MM.1S (cell line): ENCODE results near the gene CHST11.

ENCODE experiments used
- DNase-seq: peaks from one replicate; pipeline ENCODE4 v3.0.0-alpha.2; 2015
- H2AFZ ChIP-seq: fragments of 300-600 bp; sonication (generic); 2 replicates; pipeline ENCODE4 v1.6.0; 2016; ENCODE audit warnings: antibody characterized with exemption, low read length
- H3F3A ChIP-seq: fragments of 300-600 bp; sonication (generic); 2 replicates; pipeline ENCODE4 v1.6.1; 2016; ENCODE audit warnings: mild to moderate bottlenecking, antibody characterized with exemption, low read length, moderate library complexity, mixed read lengths; ENCODE audit not compliant: insufficient read depth
- H3K27ac ChIP-seq: fragments of 300-600 bp; sonication (generic); 2 replicates; pipeline ENCODE4 v1.5.1; 2016; ENCODE audit warnings: mild to moderate bottlenecking, low read length
- H3K27me3 ChIP-seq: fragments of 300-600 bp; sonication (generic); replicated peaks from 2 replicates; pipeline ENCODE4 v1.6.0; 2016; ENCODE audit warnings: low read length; ENCODE audit not compliant: insufficient read depth
- H3K36me3 ChIP-seq: fragments of 300-600 bp; sonication (generic); replicated peaks from 2 replicates; pipeline ENCODE4 v1.6.1; 2016; ENCODE audit warnings: mild to moderate bottlenecking, low read length, mixed read lengths; ENCODE audit not compliant: insufficient read depth
- H3K4me1 ChIP-seq: fragments of 300-600 bp; sonication (generic); 2 replicates; pipeline ENCODE4 v1.6.1; 2016; ENCODE audit warnings: low read length, mixed read lengths
- H3K4me2 ChIP-seq: fragments of 300-600 bp; sonication (generic); 2 replicates; pipeline ENCODE4 v1.6.0; 2016; ENCODE audit warnings: low read depth, low read length
- H3K4me3 ChIP-seq: fragments of 300-600 bp; sonication (generic); 2 replicates; pipeline ENCODE4 v1.5.1; 2016; ENCODE audit warnings: low read length, mixed read lengths
- H3K79me2 ChIP-seq: fragments of 300-600 bp; sonication (generic); 2 replicates; pipeline ENCODE4 v1.6.1; 2016; ENCODE audit warnings: mixed run types, low read length, mixed read lengths
- H3K9ac ChIP-seq: fragments of 300-600 bp; sonication (generic); 2 replicates; pipeline ENCODE4 v1.6.1; 2016; ENCODE audit warnings: low read length, mixed read lengths
- H3K9me2 ChIP-seq: fragments of 300-600 bp; sonication (generic); replicated peaks from 2 replicates; pipeline ENCODE4 v1.6.1; 2016; ENCODE audit warnings: mild to moderate bottlenecking, low read length, mixed read lengths; ENCODE audit not compliant: insufficient read depth
- H3K9me3 ChIP-seq: fragments of 300-600 bp; sonication (generic); replicated peaks from 2 replicates; pipeline ENCODE4 v1.6.1; 2016; ENCODE audit warnings: mild to moderate bottlenecking, low read length, mixed read lengths; ENCODE audit not compliant: insufficient read depth
- H4K20me1 ChIP-seq: fragments of 300-600 bp; sonication (generic); 2 replicates; pipeline ENCODE4 v1.6.1; 2016; ENCODE audit warnings: mild to moderate bottlenecking, low read length, moderate library complexity, mixed read lengths; ENCODE audit not compliant: insufficient read depth
- EZH2 ChIP-seq: fragments of 300-600 bp; sonication (generic); optimal IDR thresholded peaks from 2 replicates; pipeline ENCODE3; 2017; ENCODE audit warnings: low read depth, mild to moderate bottlenecking, antibody characterized with exemption, low read length, mixed read lengths
- EZH2phosphoT487 ChIP-seq: fragments of 300-600 bp; sonication (generic); IDR thresholded peaks from 2 replicates; pipeline ENCODE4 v1.6.1; 2018; ENCODE audit warnings: antibody characterized with exemption, low read length
- TF ChIP-seq, protein P1 (sequence below): fragments of 300-600 bp; sonication (generic); IDR thresholded peaks from 2 replicates; pipeline ENCODE4 v1.5.1; 2016; ENCODE audit warnings: antibody characterized with exemption, low read length, mixed read lengths

The CHST11 gene

DNA sequence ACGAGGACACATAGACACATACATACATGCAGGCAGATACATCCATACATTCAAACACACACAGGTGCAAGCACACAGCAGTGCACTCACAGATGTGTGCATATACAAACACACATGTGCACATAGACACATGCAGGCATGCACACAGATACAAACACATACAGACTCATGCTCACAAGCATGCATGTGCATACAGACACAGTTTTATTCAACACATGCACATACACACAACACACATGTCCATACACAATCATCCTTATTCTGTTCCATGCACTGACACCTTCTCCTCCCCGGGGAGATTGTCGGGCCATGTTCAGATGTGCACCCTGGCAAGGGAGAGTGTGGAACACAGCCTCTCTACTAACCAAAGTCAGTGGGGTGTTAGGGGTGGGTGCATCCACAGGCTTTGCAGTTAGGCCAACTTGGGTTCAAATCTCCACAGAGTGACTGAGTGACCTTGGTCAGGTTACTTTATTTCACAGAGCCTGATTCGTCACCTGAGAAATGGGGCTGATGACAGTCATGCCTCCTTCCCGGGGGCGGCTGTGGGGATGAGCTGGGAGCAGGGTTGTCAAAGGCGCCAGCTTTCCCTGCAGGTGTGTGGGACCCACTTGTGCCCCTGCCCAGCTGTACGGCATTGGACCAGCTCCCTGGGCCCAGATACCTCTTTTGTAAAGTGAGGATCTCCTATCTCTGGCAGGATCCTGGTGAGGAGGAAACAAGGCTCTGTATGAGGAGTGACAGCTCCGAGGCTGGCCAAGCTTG, 251.2 kb downstream of the CHST11 start:
- Histone ChIP-seq H3F3A (no peaks in the 10 kb centered on the region), H3K4me1 (no peaks in the 10 kb centered on the region), H2AFZ (no peak overlapping the region), H3K9me2 (no peaks in the 10 kb centered on the region), H3K79me2 (no peaks in the 10 kb centered on the region), H3K27ac (no peak overlapping the region), H3K4me3 (no peak overlapping the region), H4K20me1 (no peaks in the 10 kb centered on the region), H3K4me2 (no peak overlapping the region), H3K9ac (no peak overlapping the region), H3K36me3 (no peaks in the 10 kb centered on the region), H3K9me3 (no peaks in the 10 kb centered on the region), H3K27me3 (no peaks in the 10 kb centered on the region)
- TF ChIP-seq EZH2phosphoT487, result no peak
- TF ChIP-seq, protein P1, sequence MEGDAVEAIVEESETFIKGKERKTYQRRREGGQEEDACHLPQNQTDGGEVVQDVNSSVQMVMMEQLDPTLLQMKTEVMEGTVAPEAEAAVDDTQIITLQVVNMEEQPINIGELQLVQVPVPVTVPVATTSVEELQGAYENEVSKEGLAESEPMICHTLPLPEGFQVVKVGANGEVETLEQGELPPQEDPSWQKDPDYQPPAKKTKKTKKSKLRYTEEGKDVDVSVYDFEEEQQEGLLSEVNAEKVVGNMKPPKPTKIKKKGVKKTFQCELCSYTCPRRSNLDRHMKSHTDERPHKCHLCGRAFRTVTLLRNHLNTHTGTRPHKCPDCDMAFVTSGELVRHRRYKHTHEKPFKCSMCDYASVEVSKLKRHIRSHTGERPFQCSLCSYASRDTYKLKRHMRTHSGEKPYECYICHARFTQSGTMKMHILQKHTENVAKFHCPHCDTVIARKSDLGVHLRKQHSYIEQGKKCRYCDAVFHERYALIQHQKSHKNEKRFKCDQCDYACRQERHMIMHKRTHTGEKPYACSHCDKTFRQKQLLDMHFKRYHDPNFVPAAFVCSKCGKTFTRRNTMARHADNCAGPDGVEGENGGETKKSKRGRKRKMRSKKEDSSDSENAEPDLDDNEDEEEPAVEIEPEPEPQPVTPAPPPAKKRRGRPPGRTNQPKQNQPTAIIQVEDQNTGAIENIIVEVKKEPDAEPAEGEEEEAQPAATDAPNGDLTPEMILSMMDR, result no peak
- TF ChIP-seq EZH2, result no peak
- DNase-seq, result no peak

- H3F3A ChIP-seq, result no peaks in the 10 kb centered on the region
- no peaks in the 10 kb centered on the region for H3K4me1 ChIP-seq
- H2AFZ ChIP-seq, result no peak overlapping the region
- H3K9me3 ChIP-seq, result no peaks in the 10 kb centered on the region
- H3K27me3 ChIP-seq, result no peaks in the 10 kb centered on the region
- TF ChIP-seq, protein P1, result no peak
- TF ChIP-seq EZH2 (no peak), EZH2phosphoT487 (no peak)
- H4K20me1 ChIP-seq, result no peaks in the 10 kb centered on the region
- no peaks in the 10 kb centered on the region for H3K36me3 ChIP-seq
- H3K9me2 ChIP-seq, result no peaks in the 10 kb centered on the region
- no peaks in the 10 kb centered on the region for H3K79me2 ChIP-seq
- H3K4me2 ChIP-seq, result no peak overlapping the region
- no peak for DNase-seq
- H3K9ac ChIP-seq, result no peak overlapping the region
- H3K4me3 ChIP-seq, result no peak overlapping the region
- H3K27ac ChIP-seq, result no peak overlapping the region
These were observed 252.1 kb downstream of the CHST11 start for GRCh38 chr12:104708891-104709290.

GRCh38 chr12:104709692-104710435, 253.1 kb downstream of the CHST11 start:
- no peak overlapping the region for H3K27ac ChIP-seq
- DNase-seq, result no peak
- no peaks in the 10 kb centered on the region for H3K27me3 ChIP-seq
- H4K20me1 ChIP-seq, result no peaks in the 10 kb centered on the region
- H3K4me1 ChIP-seq, result no peaks in the 10 kb centered on the region
- no peak overlapping the region for H3K4me3 ChIP-seq
- TF ChIP-seq EZH2phosphoT487 (no peak), EZH2 (no peak)
- TF ChIP-seq, protein P1, result no peak
- H3K36me3 ChIP-seq, result no peaks in the 10 kb centered on the region
- H3F3A ChIP-seq, result no peaks in the 10 kb centered on the region
- H3K9ac ChIP-seq, result no peak overlapping the region
- H3K4me2 ChIP-seq, result no peak overlapping the region
- no peak overlapping the region for H2AFZ ChIP-seq
- H3K9me2 ChIP-seq, result no peaks in the 10 kb centered on the region
- H3K9me3 ChIP-seq, result no peaks in the 10 kb centered on the region
- no peaks in the 10 kb centered on the region for H3K79me2 ChIP-seq
